ENCODE results near the gene PRDX6. TPM values are rescaled to one million over a fixed set of nuclear protein-coding genes. Genes with fewer than 3 reads are reported as not detected.

Gene PRDX6
- total and polyA plus RNA-seq, 2 donors (not counting 3 experiments of a cell fraction or from before 2014, with no cell fraction given): 145 to 288 TPM

GRCh38 chr1:173485401-173485800, 8.3 kb downstream of the PRDX6 start:
- Histone ChIP-seq H3K9me1 (replicated peaks; ENCODE audit: control insufficient read depth, extremely low read depth, insufficient read depth, low read length) (no peaks in the 10 kb centered on the region), H3K4me2 (ENCODE audit: insufficient read depth, low read length) (no peak overlapping the region), H2AFZ (ENCODE audit: low read depth, low read length) (no peak overlapping the region), H3K27ac (ENCODE audit: insufficient read depth, low read depth, low read length) (no peak overlapping the region), H3K4me1 (ENCODE audit: control insufficient read depth, extremely low read depth, insufficient read depth, low read length) (no peaks in the 10 kb centered on the region), H3K9me3 (replicated peaks; ENCODE audit: control insufficient read depth, insufficient read depth, low read length) (no peaks in the 10 kb centered on the region), H3K4me3 (replicated peaks in 1 of 3; ENCODE audit: insufficient read depth in 1 of 3, low read depth in 1 of 3, low read length in 3 of 3) (no peak overlapping the region), H3K9ac (replicated peaks; ENCODE audit: extremely low read depth, insufficient read depth, low read length) (no peak overlapping the region), H3K27me3 (ENCODE audit: control insufficient read depth in 2 of 2, insufficient read depth in 2 of 2, low read length in 2 of 2) (no peaks in the 10 kb centered on the region), H3K36me3 (ENCODE audit: control insufficient read depth in 2 of 2, extremely low read depth in 1 of 2, insufficient read depth in 2 of 2, low read length in 2 of 2) (peaks cover 31 to 58% of the 10 kb centered on the region in 2 experiments), H4K20me1 (replicated peaks; ENCODE audit: control insufficient read depth, extremely low read depth, insufficient read depth, low read length) (no peaks in the 10 kb centered on the region), H3K79me2 (ENCODE audit: control insufficient read depth, insufficient read depth, low read length) (peaks cover 10% of the 10 kb centered on the region)
- TF ChIP-seq FOS (IDR thresholded peaks at IDR 0.05; ENCODE audit: borderline replicate concordance, insufficient read depth, low read length): no peak
- no peak for TF ChIP-seq JUN (IDR thresholded peaks at IDR 0.05; ENCODE audit: borderline replicate concordance, insufficient read depth, insufficient read length, low read depth)
- TF ChIP-seq POLR2AphosphoS5 (IDR thresholded peaks at IDR 0.05; ENCODE audit: insufficient read depth, low read depth, low read length): no peak
- no peak for TF ChIP-seq POLR2A (IDR thresholded peaks at IDR 0.05; ENCODE audit: low read depth, low read length)
- TF ChIP-seq, protein P1, sequence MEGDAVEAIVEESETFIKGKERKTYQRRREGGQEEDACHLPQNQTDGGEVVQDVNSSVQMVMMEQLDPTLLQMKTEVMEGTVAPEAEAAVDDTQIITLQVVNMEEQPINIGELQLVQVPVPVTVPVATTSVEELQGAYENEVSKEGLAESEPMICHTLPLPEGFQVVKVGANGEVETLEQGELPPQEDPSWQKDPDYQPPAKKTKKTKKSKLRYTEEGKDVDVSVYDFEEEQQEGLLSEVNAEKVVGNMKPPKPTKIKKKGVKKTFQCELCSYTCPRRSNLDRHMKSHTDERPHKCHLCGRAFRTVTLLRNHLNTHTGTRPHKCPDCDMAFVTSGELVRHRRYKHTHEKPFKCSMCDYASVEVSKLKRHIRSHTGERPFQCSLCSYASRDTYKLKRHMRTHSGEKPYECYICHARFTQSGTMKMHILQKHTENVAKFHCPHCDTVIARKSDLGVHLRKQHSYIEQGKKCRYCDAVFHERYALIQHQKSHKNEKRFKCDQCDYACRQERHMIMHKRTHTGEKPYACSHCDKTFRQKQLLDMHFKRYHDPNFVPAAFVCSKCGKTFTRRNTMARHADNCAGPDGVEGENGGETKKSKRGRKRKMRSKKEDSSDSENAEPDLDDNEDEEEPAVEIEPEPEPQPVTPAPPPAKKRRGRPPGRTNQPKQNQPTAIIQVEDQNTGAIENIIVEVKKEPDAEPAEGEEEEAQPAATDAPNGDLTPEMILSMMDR (IDR thresholded peaks at IDR 0.05; ENCODE audit: extremely low read depth in 1 of 2, insufficient read depth in 1 of 2, low read depth in 1 of 2, low read length in 2 of 2): no peak
- no peak for TF ChIP-seq EZH2 (IDR thresholded peaks at IDR 0.05; ENCODE audit: borderline replicate concordance, low read depth, low read length, severe bottlenecking)
- TF ChIP-seq GATA2 (IDR thresholded peaks at IDR 0.05; ENCODE audit: insufficient read depth, insufficient read length, low read depth, low read length): no peak
- TF ChIP-seq MYC (IDR thresholded peaks at IDR 0.05; ENCODE audit: low read depth, low read length): no peak
- no peak for TF ChIP-seq MAX (IDR thresholded peaks at IDR 0.05; ENCODE audit: insufficient read depth, insufficient read length)
- dilution Hi-C loops (cut with MboI; ENCODE audit: extremely low pct_ligation_motif_present, low sequenced_read_pairs): no loop called here
- no TSS peak for BruUV-seq (replicated peaks)
- DNase-seq (ENCODE audit: low read depth, low spot score): no peak
- ChIA-PET CTCF (interaction anchor here (0.9 to 1.7 kb wide), 3 partner anchors 10 to 66 kb away, joined by 3 read pairs; no protein-coding TSS in a partner anchor), POLR2A (no interaction called here)
- intact Hi-C loops (cut with micrococcal nuclease): no loop called here
- FAIRE-seq: no peak
